Measurements from ENCODE around the gene MRPL21. TPM values are rescaled to one million over a fixed set of nuclear protein-coding genes. Genes with fewer than 3 reads are reported as not detected.

The MRPL21 gene
- total and polyA plus RNA-seq, 2 of the 8 experiments (the other 6 are each of a cell fraction or from before 2014, with no cell fraction given), result 102 to 107 TPM

DNA sequence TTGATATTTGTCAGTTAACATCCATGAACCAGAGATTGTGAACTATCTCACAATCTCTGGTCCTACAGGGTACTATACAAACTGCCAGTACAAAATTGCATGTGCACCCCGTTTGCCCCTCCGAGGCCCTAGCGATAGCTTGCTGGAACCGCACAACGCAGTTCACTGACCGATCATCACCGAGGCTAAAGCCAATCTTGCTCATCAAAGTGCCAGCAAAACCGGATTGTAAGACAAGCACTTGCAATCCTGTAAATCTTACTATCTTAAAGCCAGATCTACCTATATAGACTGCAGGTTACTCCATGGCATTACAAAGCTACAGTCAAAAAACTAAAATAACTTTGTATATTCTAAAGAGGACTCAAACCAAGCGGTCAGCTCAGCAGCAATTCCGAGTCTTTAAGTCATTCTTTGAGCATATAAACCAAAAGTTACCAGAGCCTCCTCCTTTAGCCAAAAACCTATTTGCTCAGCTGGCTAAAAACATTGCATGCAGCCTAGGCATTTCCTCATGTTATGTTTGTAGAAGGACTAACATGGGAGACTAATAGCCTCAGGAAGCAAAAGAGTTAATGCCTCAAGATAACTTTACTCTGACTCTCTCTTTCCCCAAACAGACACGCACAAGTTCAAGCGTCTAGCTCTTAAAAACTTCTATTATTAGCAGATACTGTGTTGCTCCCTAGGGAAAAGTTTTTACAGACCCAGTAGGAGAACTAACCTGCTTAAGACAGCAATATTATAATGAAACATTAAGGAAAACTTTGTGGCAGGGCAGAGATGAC, 31.2 kb downstream of the MRPL21 start:
- POLR2A ChIA-PET (ENCODE audit: partially characterized antibody), result interaction anchor here (1.0 to 1.4 kb wide), 2 partner anchors 10 to 22 kb away, joined by 3 read pairs; no protein-coding TSS in a partner anchor
- no peak overlapping the region for H4K5ac ChIP-seq (ENCODE audit: insufficient read length, low read depth, low read length)
- H3K36me3 ChIP-seq (ENCODE audit: control insufficient read depth in 2 of 4, insufficient read depth in 4 of 4, low read length in 3 of 4), result no peaks in the 10 kb centered on the region
- no peak overlapping the region for H2BK20ac ChIP-seq (ENCODE audit: low read length)
- H3K79me2 ChIP-seq (ENCODE audit: control insufficient read depth in 1 of 2, insufficient read depth in 2 of 2, low read length in 2 of 2), result no peaks in the 10 kb centered on the region
- CTCF ChIA-PET (ENCODE audit: partially characterized antibody), result interaction anchor here (0.6 to 2.1 kb wide), 3 partner anchors 18 to 1421 kb away, joined by 3 to 5 read pairs (median 4); no protein-coding TSS in a partner anchor
- H3K23ac ChIP-seq (ENCODE audit: insufficient read length), result no peak overlapping the region
- no peak overlapping the region for H2AFZ ChIP-seq (ENCODE audit: low read length)
- H3K79me1 ChIP-seq (ENCODE audit: low read depth, low read length), result no peaks in the 10 kb centered on the region
- H3K27ac ChIP-seq (ENCODE audit: low read depth, low read length), result no peak overlapping the region
- no peak overlapping the region for H3K18ac ChIP-seq (ENCODE audit: extremely low read depth, low read length)
- DNase-seq (ENCODE audit: low read depth in 1 of 2, low spot score in 2 of 2) (no peak), FAIRE-seq (no peak)
- H3K9me3 ChIP-seq (ENCODE audit: insufficient read depth in 2 of 2, low read depth in 1 of 2, low read length in 1 of 2), result no peaks in the 10 kb centered on the region
- H3K14ac ChIP-seq (ENCODE audit: insufficient read length), result no peak overlapping the region
- H2AK5ac ChIP-seq (ENCODE audit: low read depth, low read length), result no peak overlapping the region
- no peak overlapping the region for H4K91ac ChIP-seq (replicated peaks; ENCODE audit: insufficient read length, low read length)
- peaks cover 0 to 3% (median 0%) of the 10 kb centered on the region in 4 experiments; a peak in 2 of 7 replicates for H3K27me3 ChIP-seq (replicated peaks in 1 of 4; ENCODE audit: control insufficient read depth in 3 of 4, extremely low read depth in 1 of 4, insufficient read depth in 3 of 4, low read length in 3 of 4)
- H3K56ac ChIP-seq (replicated peaks; ENCODE audit: insufficient read length, low read depth, low read length), result no peak overlapping the region
- no peak overlapping the region for H4K8ac ChIP-seq (ENCODE audit: extremely low read depth, insufficient read depth, low read length)
- no peaks in the 10 kb centered on the region for H3K23me2 ChIP-seq (ENCODE audit: low read depth, low read length)
- no peak overlapping the region for H3K4me2 ChIP-seq (ENCODE audit: insufficient read depth in 1 of 2, low read depth in 2 of 2, low read length in 2 of 2)
- no peak overlapping the region for H2BK12ac ChIP-seq (ENCODE audit: low read depth, low read length)
- no peak overlapping the region for H3K9ac ChIP-seq (replicated peaks in 1 of 4; ENCODE audit: extremely low read depth in 1 of 4, low read depth in 3 of 4, low read length in 3 of 4)
- H2BK5ac ChIP-seq (ENCODE audit: low read depth, low read length), result no peak overlapping the region
- H3K4me1 ChIP-seq (replicated peaks in 1 of 4; ENCODE audit: control insufficient read depth in 3 of 4, insufficient read depth in 4 of 4, low read length in 3 of 4), result peaks cover 2 to 10% (median 6%) of the 10 kb centered on the region in 4 experiments; a peak in 5 of 7 replicates
- H3K4me3 ChIP-seq (ENCODE audit: extremely low read depth in 1 of 4, insufficient read depth in 2 of 4, low read depth in 3 of 4, low read length in 4 of 4), result no peak overlapping the region
- H3K4ac ChIP-seq (replicated peaks; ENCODE audit: insufficient read length, low read depth, low read length), result no peak overlapping the region
- no peak overlapping the region for H2BK15ac ChIP-seq (ENCODE audit: low read length)
- 95% methylated on average over 12 of the region's 12 CpGs; no CpG with 5 or more reads in 1 of the 2 experiments for WGBS, 2 experiments (ENCODE audit: extremely low coverage in 1 of 2, insufficient coverage in 1 of 2, insufficient read length in 1 of 2, insufficient replicate concordance in 2 of 2, low coverage in 1 of 2, low lambda C conversion rate in 2 of 2, missing lambda C conversion rate in 1 of 2)
- H2BK120ac ChIP-seq (replicated peaks; ENCODE audit: low read depth, low read length), result no peak overlapping the region
- H4K20me1 ChIP-seq (replicated peaks in 1 of 2; ENCODE audit: control insufficient read depth in 1 of 2, insufficient read depth in 2 of 2, low read length in 2 of 2), result no peaks in the 10 kb centered on the region
- TF ChIP-seq EGR1 (IDR thresholded peaks at IDR 0.05; ENCODE audit: borderline replicate concordance, low read depth, low read length), result no peak
- TF ChIP-seq SIRT6 (IDR thresholded peaks at IDR 0.05; ENCODE audit: low read length), result no peak
- no peak for TF ChIP-seq EZH2 (IDR thresholded peaks at IDR 0.05; ENCODE audit: low read depth, low read length, severe bottlenecking)
- TF ChIP-seq, protein P1, sequence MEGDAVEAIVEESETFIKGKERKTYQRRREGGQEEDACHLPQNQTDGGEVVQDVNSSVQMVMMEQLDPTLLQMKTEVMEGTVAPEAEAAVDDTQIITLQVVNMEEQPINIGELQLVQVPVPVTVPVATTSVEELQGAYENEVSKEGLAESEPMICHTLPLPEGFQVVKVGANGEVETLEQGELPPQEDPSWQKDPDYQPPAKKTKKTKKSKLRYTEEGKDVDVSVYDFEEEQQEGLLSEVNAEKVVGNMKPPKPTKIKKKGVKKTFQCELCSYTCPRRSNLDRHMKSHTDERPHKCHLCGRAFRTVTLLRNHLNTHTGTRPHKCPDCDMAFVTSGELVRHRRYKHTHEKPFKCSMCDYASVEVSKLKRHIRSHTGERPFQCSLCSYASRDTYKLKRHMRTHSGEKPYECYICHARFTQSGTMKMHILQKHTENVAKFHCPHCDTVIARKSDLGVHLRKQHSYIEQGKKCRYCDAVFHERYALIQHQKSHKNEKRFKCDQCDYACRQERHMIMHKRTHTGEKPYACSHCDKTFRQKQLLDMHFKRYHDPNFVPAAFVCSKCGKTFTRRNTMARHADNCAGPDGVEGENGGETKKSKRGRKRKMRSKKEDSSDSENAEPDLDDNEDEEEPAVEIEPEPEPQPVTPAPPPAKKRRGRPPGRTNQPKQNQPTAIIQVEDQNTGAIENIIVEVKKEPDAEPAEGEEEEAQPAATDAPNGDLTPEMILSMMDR (IDR thresholded peaks at IDR 0.05; ENCODE audit: control extremely low read depth in 1 of 3, insufficient read depth in 1 of 3, low read depth in 1 of 3, low read length in 3 of 3), result no peak
- TF ChIP-seq TBP (IDR thresholded peaks at IDR 0.05; ENCODE audit: low read depth, low read length), result no peak
- TF ChIP-seq KDM1A (IDR thresholded peaks at IDR 0.05; ENCODE audit: borderline replicate concordance, low read length), result no peak
- no peak for TF ChIP-seq FOSL1 (IDR thresholded peaks at IDR 0.05; ENCODE audit: insufficient read depth, low read depth, low read length)
- no peak for TF ChIP-seq SIN3A (conservative IDR thresholded peaks at IDR 0.05 in 1 of 2, IDR thresholded peaks at IDR 0.05 in 1 of 2; ENCODE audit: low read depth in 1 of 2, low read length in 2 of 2)
